Thyroid gland (tissue), 4 donors: Measurements from ENCODE around the gene SPRY4. TPM values are rescaled to one million over a fixed set of nuclear protein-coding genes. Genes with fewer than 3 reads are reported as not detected.
"Not testable (repeated sequence)": the region's sequence is repeated elsewhere in the genome, so short reads cannot be mapped to it uniquely, and the experiment has no call there.

Experiments
- DNase-seq, 2 donors: peaks; one replicate each; pipeline ENCODE4 v3.0.0-alpha.2; 2019
- H3K27ac ChIP-seq, 3 donors: fragments of 200-600 bp; sonication (generic); 1 replicate in 2 of 3; 2 replicates in 1 of 3; pipeline ENCODE4 v1.5.1; 2016 to 2019; ENCODE audit warnings: mild to moderate bottlenecking in 1 of 3, moderate library complexity in 1 of 3
- H3K27me3 ChIP-seq: fragments of 200-600 bp; sonication (generic); one replicate; pipeline ENCODE4 v1.5.1; 2019
- H3K36me3 ChIP-seq, 2 donors: fragments of 200-600 bp; sonication (generic); one replicate each; pipeline ENCODE4 v1.5.1; 2016 to 2019
- H3K4me1 ChIP-seq, 2 donors: fragments of 200-600 bp; sonication (generic); one replicate each; pipeline ENCODE4 v1.5.1; 2017 to 2019
- H3K4me3 ChIP-seq, 3 donors: fragments of 200-600 bp; sonication (generic); replicated peaks in 1 of 3; 1 replicate in 2 of 3; 2 replicates in 1 of 3; pipeline ENCODE4 v1.5.1; 2016; ENCODE audit warnings: mild to moderate bottlenecking in 1 of 3
- H3K9me3 ChIP-seq: fragments of 200-600 bp; sonication (generic); one replicate; pipeline ENCODE4 v1.5.1; 2017
- CTCF ChIP-seq, 6 experiments: fragments of 200-600 bp in 3 of 6; fragments of 450-650 bp in 3 of 6; sonication (generic) in 3 of 6; IDR thresholded peaks; one replicate each; pipeline ENCODE4 v1.5.1; 2016 to 2019; ENCODE audit warnings: antibody characterized with exemption in 6 of 6, mild to moderate bottlenecking in 2 of 6, inconsistent platforms in 1 of 6, moderate library complexity in 1 of 6
- POLR2A ChIP-seq, 2 donors: fragments of 450-650 bp; IDR thresholded peaks; one replicate each; pipeline ENCODE4 v1.6.1; 2017; ENCODE audit warnings: antibody characterized with exemption in 2 of 2, mild to moderate bottlenecking in 2 of 2, moderate library complexity in 1 of 2
- WGBS, 2 donors: methylation state at CpG; one replicate each; pipeline ENCODE4 v1.1.5; 2017; 5-methylcytosine and 5-hydroxymethylcytosine counted together
- intact Hi-C: fragments of 100-400 bp; cut with DNase I; formaldehyde crosslinking; loops from one replicate; pipeline ENCODE4 v1.15.1; 2023
- total RNA-seq, 4 donors: library from RNA; depleted of rRNA; stranded (reverse); fragments of >200 nt; gene quantifications; one replicate each; pipeline ENCODE4 v1.2.3, GENCODE V29; 2016

The SPRY4 gene
- total RNA-seq, 4 donors from 2014 or later = 11.7 to 32.8 (median 18.6) TPM

- no peak overlapping the region for H3K27ac ChIP-seq
- TF ChIP-seq POLR2A (IDR thresholded peaks at IDR 0.05) (no peak), CTCF (IDR thresholded peaks at IDR 0.05) (no peak)
- no peaks in the 10 kb centered on the region for H3K36me3 ChIP-seq
- no peak overlapping the region for H3K4me3 ChIP-seq
- H3K4me1 ChIP-seq = peaks cover 0 to 9% of the 10 kb centered on the region in 2 donors
- no peaks in the 10 kb centered on the region for H3K27me3 ChIP-seq
- intact Hi-C loops = no loop called here
- H3K9me3 ChIP-seq = no peaks in the 10 kb centered on the region
- 66 to 75% methylated on average over 4 of the region's 4 CpGs for WGBS, 2 donors
- no peak for DNase-seq
Observed at GRCh38 chr5:142301540-142301939, 23.3 kb downstream of the SPRY4 start.

- Histone ChIP-seq H3K4me3 (no peak overlapping the region), H3K9me3 (no peaks in the 10 kb centered on the region), H3K27me3 (no peaks in the 10 kb centered on the region), H3K36me3 (no peaks in the 10 kb centered on the region), H3K4me1 (peaks cover 0 to 16% of the 10 kb centered on the region in 2 donors), H3K27ac (no peak overlapping the region)
- DNase-seq = no peak
- TF ChIP-seq CTCF (IDR thresholded peaks at IDR 0.05) (no peak), POLR2A (IDR thresholded peaks at IDR 0.05) (no peak)
- intact Hi-C loops = no loop called here
- WGBS, 2 donors = 96 to 98% methylated on average over 8 of the region's 8 CpGs
Observed at GRCh38 chr5:142300677-142301076, 24.1 kb downstream of the SPRY4 start.

- H3K4me1 ChIP-seq = peaks cover 0 to 19% of the 10 kb centered on the region in 2 donors
- intact Hi-C loops = no loop called here
- no peak overlapping the region for H3K27ac ChIP-seq
- WGBS, 2 donors = 82 to 92% methylated on average over 6 of the region's 6 CpGs
- H3K27me3 ChIP-seq = no peaks in the 10 kb centered on the region
- TF ChIP-seq CTCF (IDR thresholded peaks at IDR 0.05) (no peak), POLR2A (IDR thresholded peaks at IDR 0.05) (no peak)
- DNase-seq = no peak
- no peaks in the 10 kb centered on the region for H3K36me3 ChIP-seq
- H3K4me3 ChIP-seq = no peak overlapping the region
- no peaks in the 10 kb centered on the region for H3K9me3 ChIP-seq
Observed at GRCh38 chr5:142298789-142299188, 26.0 kb downstream of the SPRY4 start.

- H3K4me3 ChIP-seq, H3K27ac ChIP-seq, H3K27me3 ChIP-seq, H3K36me3 ChIP-seq, intact Hi-C loops, H3K9me3 ChIP-seq, DNase-seq: not testable (repeated sequence)
- H3K4me1 ChIP-seq = peaks cover 0 to 19% of the 10 kb centered on the region in 2 donors
- 94 to 97% methylated on average over 5 of the region's 5 CpGs for WGBS, 2 donors
Observed at GRCh38 chr5:142297786-142298185, 27.0 kb downstream of the SPRY4 start.

- Histone ChIP-seq H3K27me3 (no peaks in the 10 kb centered on the region), H3K27ac (peak overlapping the region; percentile 18 to 50 (median 29)), H3K9me3 (no peaks in the 10 kb centered on the region), H3K4me1 (peaks cover 0 to 19% of the 10 kb centered on the region in 2 donors), H3K4me3 (no peak overlapping the region), H3K36me3 (no peaks in the 10 kb centered on the region)
- DNase-seq = no peak
- TF ChIP-seq POLR2A (IDR thresholded peaks at IDR 0.05) = no peak
- no peak for TF ChIP-seq CTCF (IDR thresholded peaks at IDR 0.05)
- intact Hi-C loops = no loop called here
- WGBS, 2 donors = 56 to 57% methylated on average over 7 of the region's 7 CpGs
Observed at GRCh38 chr5:142296914-142297417, 27.9 kb downstream of the SPRY4 start.
